Suprapubic skin (tissue), 4 donors: ENCODE measurements around the gene PHKB. TPM values are rescaled to one million over a fixed set of nuclear protein-coding genes. Genes with fewer than 3 reads are reported as not detected.

Source experiments
- DNase-seq, 2 donors: peaks; one replicate each; pipeline ENCODE4 v3.0.0-alpha.2; 2019; ENCODE audit warnings: low spot score in 2 of 2
- H3K27ac ChIP-seq: fragments of 200-600 bp; sonication (generic); one replicate; pipeline ENCODE4 v1.5.1; 2019
- H3K27me3 ChIP-seq: fragments of 200-600 bp; sonication (generic); one replicate; pipeline ENCODE4 v1.5.1; 2019
- H3K36me3 ChIP-seq: fragments of 200-600 bp; sonication (generic); one replicate; pipeline ENCODE4 v1.5.1; 2019
- H3K4me1 ChIP-seq: fragments of 200-600 bp; sonication (generic); one replicate; pipeline ENCODE4 v1.5.1; 2019
- H3K4me3 ChIP-seq: fragments of 200-600 bp; sonication (generic); one replicate; pipeline ENCODE4 v1.5.1; 2019; ENCODE audit warnings: mild to moderate bottlenecking
- H3K9me3 ChIP-seq: fragments of 200-600 bp; sonication (generic); one replicate; pipeline ENCODE4 v1.5.1; 2019
- EP300 ChIP-seq: sonication (generic); formaldehyde crosslinking; IDR thresholded peaks from one replicate; pipeline ENCODE4 v1.6.1; 2017; ENCODE audit warnings: antibody characterized with exemption
- POLR2A ChIP-seq, 2 donors: fragments of 450-650 bp; IDR thresholded peaks; one replicate each; pipeline ENCODE4 v1.6.1; 2017; ENCODE audit warnings: antibody characterized with exemption in 2 of 2, mild to moderate bottlenecking in 2 of 2, moderate library complexity in 2 of 2
- POLR2AphosphoS5 ChIP-seq, 3 donors: sonication (generic); formaldehyde crosslinking; IDR thresholded peaks; one replicate each; pipeline ENCODE4 v1.6.1; 2017; ENCODE audit warnings: antibody characterized with exemption in 3 of 3
- WGBS: methylation state at CpG from one replicate; pipeline ENCODE4 v1.1.5; 2018; 5-methylcytosine and 5-hydroxymethylcytosine counted together
- total RNA-seq, 4 donors: library from RNA; depleted of rRNA; stranded (reverse); fragments of >200 nt; gene quantifications; one replicate each; pipeline ENCODE4 v1.1.0, GENCODE V29; 2016
- TF ChIP-seq, protein P1 (sequence below), 2 donors: fragments of 200-600 bp in 1 of 2; fragments of 450-650 bp in 1 of 2; sonication (generic) in 1 of 2; IDR thresholded peaks; one replicate each; pipeline ENCODE4 v1.5.1; 2016 to 2019; ENCODE audit warnings: antibody characterized with exemption in 2 of 2, mild to moderate bottlenecking in 1 of 2, moderate library complexity in 1 of 2

PHKB gene
- total RNA-seq, 4 donors from 2014 or later, result 28.7 to 92.9 (median 43.1) TPM

GRCh38 chr16:47721006-47721637 lies 260.0 kb downstream of the PHKB start:
- no peak for TF ChIP-seq POLR2A (IDR thresholded peaks at IDR 0.05)
- TF ChIP-seq POLR2AphosphoS5 (IDR thresholded peaks at IDR 0.05), result no peak
- TF ChIP-seq, protein P1, sequence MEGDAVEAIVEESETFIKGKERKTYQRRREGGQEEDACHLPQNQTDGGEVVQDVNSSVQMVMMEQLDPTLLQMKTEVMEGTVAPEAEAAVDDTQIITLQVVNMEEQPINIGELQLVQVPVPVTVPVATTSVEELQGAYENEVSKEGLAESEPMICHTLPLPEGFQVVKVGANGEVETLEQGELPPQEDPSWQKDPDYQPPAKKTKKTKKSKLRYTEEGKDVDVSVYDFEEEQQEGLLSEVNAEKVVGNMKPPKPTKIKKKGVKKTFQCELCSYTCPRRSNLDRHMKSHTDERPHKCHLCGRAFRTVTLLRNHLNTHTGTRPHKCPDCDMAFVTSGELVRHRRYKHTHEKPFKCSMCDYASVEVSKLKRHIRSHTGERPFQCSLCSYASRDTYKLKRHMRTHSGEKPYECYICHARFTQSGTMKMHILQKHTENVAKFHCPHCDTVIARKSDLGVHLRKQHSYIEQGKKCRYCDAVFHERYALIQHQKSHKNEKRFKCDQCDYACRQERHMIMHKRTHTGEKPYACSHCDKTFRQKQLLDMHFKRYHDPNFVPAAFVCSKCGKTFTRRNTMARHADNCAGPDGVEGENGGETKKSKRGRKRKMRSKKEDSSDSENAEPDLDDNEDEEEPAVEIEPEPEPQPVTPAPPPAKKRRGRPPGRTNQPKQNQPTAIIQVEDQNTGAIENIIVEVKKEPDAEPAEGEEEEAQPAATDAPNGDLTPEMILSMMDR (IDR thresholded peaks at IDR 0.05), result no peak
- no peak for TF ChIP-seq EP300
- no peak overlapping the region for H3K27ac ChIP-seq
- no peak overlapping the region for H3K4me3 ChIP-seq
- 80% methylated on average over 5 of the region's 5 CpGs for WGBS
- no peak for DNase-seq
- no peaks in the 10 kb centered on the region for H3K9me3 ChIP-seq
- H3K36me3 ChIP-seq, result no peaks in the 10 kb centered on the region
- no peaks in the 10 kb centered on the region for H3K4me1 ChIP-seq
- H3K27me3 ChIP-seq, result no peaks in the 10 kb centered on the region

DNA sequence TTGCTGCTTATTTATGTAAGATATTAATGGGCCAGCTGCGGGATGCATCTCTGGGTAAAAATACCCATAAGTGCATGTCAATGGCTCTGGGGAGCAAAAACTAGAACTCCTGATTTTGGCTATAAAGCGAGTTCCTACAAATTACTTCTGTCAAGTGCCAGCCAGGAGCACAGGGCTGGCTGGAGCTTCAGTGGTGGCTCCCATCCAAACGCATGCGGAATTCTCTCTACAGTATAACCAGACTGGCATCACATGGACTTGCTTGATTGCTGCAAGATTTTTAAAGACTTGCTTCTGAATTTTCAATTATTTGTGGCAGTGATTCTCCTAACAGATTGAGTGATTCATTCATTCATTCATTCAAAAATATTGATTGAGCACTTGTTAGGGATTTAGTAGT lies 260.9 kb downstream of the PHKB start:
- TF ChIP-seq POLR2AphosphoS5 (IDR thresholded peaks at IDR 0.05) (no peak), EP300 (no peak), POLR2A (IDR thresholded peaks at IDR 0.05) (no peak)
- TF ChIP-seq, protein P1 (IDR thresholded peaks at IDR 0.05), result no peak
- Histone ChIP-seq H3K36me3 (no peaks in the 10 kb centered on the region), H3K4me3 (no peak overlapping the region), H3K9me3 (no peaks in the 10 kb centered on the region), H3K27me3 (no peaks in the 10 kb centered on the region), H3K27ac (no peak overlapping the region), H3K4me1 (no peaks in the 10 kb centered on the region)
- 58% methylated on average over 4 of the region's 4 CpGs for WGBS
- DNase-seq, result no peak

GRCh38 chr16:47724115-47724785 lies 263.1 kb downstream of the PHKB start:
- TF ChIP-seq POLR2AphosphoS5 (IDR thresholded peaks at IDR 0.05), result no peak
- no peak for TF ChIP-seq EP300
- TF ChIP-seq, protein P1 (IDR thresholded peaks at IDR 0.05), result no peak
- no peak for TF ChIP-seq POLR2A (IDR thresholded peaks at IDR 0.05)
- Histone ChIP-seq H3K4me1 (no peaks in the 10 kb centered on the region), H3K9me3 (no peaks in the 10 kb centered on the region), H3K4me3 (no peak overlapping the region), H3K36me3 (no peaks in the 10 kb centered on the region), H3K27ac (no peak overlapping the region), H3K27me3 (no peaks in the 10 kb centered on the region)
- 84% methylated on average over 5 of the region's 5 CpGs for WGBS
- no peak for DNase-seq

DNA sequence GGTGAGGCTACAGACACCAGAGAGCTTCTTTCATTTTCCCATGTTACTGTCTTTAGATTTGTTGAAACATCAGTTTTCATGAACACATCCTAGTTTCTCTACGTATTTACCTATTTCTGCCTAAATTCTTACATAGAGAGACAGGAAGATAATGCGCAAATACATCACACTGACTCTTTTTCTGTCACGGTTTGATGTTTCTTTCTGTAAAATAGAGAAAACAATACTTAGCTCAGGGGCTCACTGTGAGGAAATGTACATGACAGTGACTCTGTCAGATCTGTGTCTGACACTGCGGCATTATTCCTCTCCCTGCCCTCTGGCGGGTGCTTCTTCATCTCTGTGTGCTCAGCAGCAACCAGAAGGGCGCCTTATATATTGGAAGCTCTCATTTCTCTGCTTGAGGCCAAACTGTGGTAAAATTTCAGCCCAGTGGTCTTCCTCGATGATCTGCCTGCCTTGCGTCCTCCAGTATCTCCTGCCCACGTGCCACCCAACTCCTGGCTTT lies 264.1 kb downstream of the PHKB start:
- Histone ChIP-seq H3K36me3 (no peaks in the 10 kb centered on the region), H3K4me3 (no peak overlapping the region), H3K27me3 (no peaks in the 10 kb centered on the region), H3K9me3 (no peaks in the 10 kb centered on the region), H3K27ac (no peak overlapping the region), H3K4me1 (no peaks in the 10 kb centered on the region)
- 89% methylated on average over 9 of the region's 9 CpGs for WGBS
- no peak for DNase-seq
- TF ChIP-seq POLR2AphosphoS5 (IDR thresholded peaks at IDR 0.05), result no peak
- no peak for TF ChIP-seq EP300
- TF ChIP-seq, protein P1 (IDR thresholded peaks at IDR 0.05), result no peak
- TF ChIP-seq POLR2A (IDR thresholded peaks at IDR 0.05), result no peak

- H3K4me1 ChIP-seq, result no peaks in the 10 kb centered on the region
- 66% methylated on average over 8 of the region's 8 CpGs for WGBS
- no peaks in the 10 kb centered on the region for H3K36me3 ChIP-seq
- no peak overlapping the region for H3K27ac ChIP-seq
- TF ChIP-seq, protein P1 (IDR thresholded peaks at IDR 0.05), result no peak
- TF ChIP-seq POLR2AphosphoS5 (IDR thresholded peaks at IDR 0.05) (no peak), EP300 (no peak)
- DNase-seq, result no peak
- no peaks in the 10 kb centered on the region for H3K27me3 ChIP-seq
- H3K4me3 ChIP-seq, result no peak overlapping the region
- H3K9me3 ChIP-seq, result no peaks in the 10 kb centered on the region
These were observed 265.0 kb downstream of the PHKB start for GRCh38 chr16:47726031-47726675.
